ENCODE results near the gene SCLT1. TPM values are rescaled to one million over a fixed set of nuclear protein-coding genes. Genes with fewer than 3 reads are reported as not detected.

SCLT1 gene
- total and polyA plus RNA-seq, 2 of the 8 experiments (the other 6 are each of a cell fraction or from before 2014, with no cell fraction given): 4.8 to 13.1 TPM

DNA sequence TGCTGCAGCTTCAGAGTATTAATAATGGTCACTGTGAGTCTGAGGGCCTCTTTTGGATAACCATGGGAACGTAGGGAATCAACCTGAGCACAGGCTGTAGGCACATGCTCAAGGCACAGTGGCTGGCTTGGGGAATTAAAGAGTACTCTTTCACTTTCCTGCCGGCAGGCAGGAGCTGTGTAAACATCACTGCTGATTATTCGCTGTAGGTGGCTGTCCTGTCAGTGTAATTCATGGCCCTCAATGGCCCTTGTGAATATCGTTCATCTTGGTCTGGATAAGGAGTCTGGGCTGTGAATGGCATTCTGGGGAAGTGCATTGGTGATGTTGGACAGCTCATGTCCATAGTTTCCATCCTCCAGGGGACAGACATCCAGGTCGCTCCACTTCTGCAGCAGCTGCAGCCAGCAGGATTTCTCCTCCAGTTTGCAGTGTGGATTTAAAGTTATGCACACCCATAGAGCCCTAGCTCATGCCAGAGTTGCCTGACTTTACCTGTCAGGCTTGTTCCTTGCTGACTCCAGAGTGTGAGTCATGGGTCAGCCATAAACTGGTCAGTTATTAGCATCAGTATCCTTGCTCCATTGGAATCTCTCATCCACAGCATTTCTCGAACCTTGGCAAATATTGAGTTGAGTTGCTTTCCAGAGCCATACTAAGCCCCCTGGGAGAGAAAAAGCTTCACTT, 45.6 kb upstream of the SCLT1 start:
- Histone ChIP-seq H3K18ac (ENCODE audit: extremely low read depth, low read length) (no peak overlapping the region), H4K91ac (replicated peaks; ENCODE audit: insufficient read length, low read length) (no peak overlapping the region), H3K9me3 (ENCODE audit: insufficient read depth in 2 of 2, low read depth in 1 of 2, low read length in 1 of 2) (no peaks in the 10 kb centered on the region), H3K4me1 (replicated peaks in 1 of 4; ENCODE audit: control insufficient read depth in 3 of 4, insufficient read depth in 4 of 4, low read length in 3 of 4) (no peaks in the 10 kb centered on the region), H2BK5ac (ENCODE audit: low read depth, low read length) (no peak overlapping the region), H2AFZ (ENCODE audit: low read length) (no peak overlapping the region), H4K20me1 (replicated peaks in 1 of 2; ENCODE audit: control insufficient read depth in 1 of 2, insufficient read depth in 2 of 2, low read length in 2 of 2) (no peaks in the 10 kb centered on the region), H4K5ac (ENCODE audit: insufficient read length, low read depth, low read length) (no peak overlapping the region), H3K14ac (ENCODE audit: insufficient read length) (no peak overlapping the region), H2BK20ac (ENCODE audit: low read length) (no peak overlapping the region), H3K27me3 (replicated peaks in 1 of 4; ENCODE audit: control insufficient read depth in 3 of 4, extremely low read depth in 1 of 4, insufficient read depth in 3 of 4, low read length in 3 of 4) (no peaks in the 10 kb centered on the region), H3K4me2 (ENCODE audit: insufficient read depth in 1 of 2, low read depth in 2 of 2, low read length in 2 of 2) (no peak overlapping the region), H4K8ac (ENCODE audit: extremely low read depth, insufficient read depth, low read length) (no peak overlapping the region), H3K56ac (replicated peaks; ENCODE audit: insufficient read length, low read depth, low read length) (no peak overlapping the region), H2BK15ac (ENCODE audit: low read length) (no peak overlapping the region), H2BK12ac (ENCODE audit: low read depth, low read length) (no peak overlapping the region), H3K4ac (replicated peaks; ENCODE audit: insufficient read length, low read depth, low read length) (no peak overlapping the region), H3K79me1 (ENCODE audit: low read depth, low read length) (no peaks in the 10 kb centered on the region), H3K36me3 (ENCODE audit: control insufficient read depth in 2 of 4, insufficient read depth in 4 of 4, low read length in 3 of 4) (no peaks in the 10 kb centered on the region), H3K27ac (ENCODE audit: low read depth, low read length) (no peak overlapping the region), H3K4me3 (ENCODE audit: extremely low read depth in 1 of 4, insufficient read depth in 2 of 4, low read depth in 3 of 4, low read length in 4 of 4) (no peak overlapping the region), H3K9ac (replicated peaks in 1 of 4; ENCODE audit: extremely low read depth in 1 of 4, low read depth in 3 of 4, low read length in 3 of 4) (no peak overlapping the region), H2BK120ac (replicated peaks; ENCODE audit: low read depth, low read length) (no peak overlapping the region), H3K23me2 (ENCODE audit: low read depth, low read length) (no peaks in the 10 kb centered on the region), H3K23ac (ENCODE audit: insufficient read length) (no peak overlapping the region), H2AK5ac (ENCODE audit: low read depth, low read length) (no peak overlapping the region), H3K79me2 (ENCODE audit: control insufficient read depth in 1 of 2, insufficient read depth in 2 of 2, low read length in 2 of 2) (no peaks in the 10 kb centered on the region)
- CTCF ChIA-PET (ENCODE audit: partially characterized antibody): interaction anchor here (0.6 to 1.2 kb wide), 4 partner anchors 13 to 1451 kb away, joined by 3 to 4 read pairs (median 4); no protein-coding TSS in a partner anchor
- POLR2A ChIA-PET (ENCODE audit: partially characterized antibody): no interaction called here
- no peak for DNase-seq (ENCODE audit: low read depth in 1 of 2, low spot score in 2 of 2)
- WGBS, 2 experiments (ENCODE audit: extremely low coverage in 1 of 2, insufficient coverage in 1 of 2, insufficient read length in 1 of 2, insufficient replicate concordance in 2 of 2, low coverage in 1 of 2, low lambda C conversion rate in 2 of 2, missing lambda C conversion rate in 1 of 2): 88% methylated on average over 6 of the region's 6 CpGs; no CpG with 5 or more reads in 1 of the 2 experiments
- no peak for FAIRE-seq
- no peak for TF ChIP-seq SP4 (IDR thresholded peaks at IDR 0.05; ENCODE audit: low read length)

Measured in H1 (cell line).